Uterus (tissue), 2 donors: ENCODE data around the gene IDH2.

Experiments used
- POLR2A ChIP-seq, 2 donors: fragments of 450-650 bp; IDR thresholded peaks; one replicate each; pipeline ENCODE4 v1.6.1; 2016; ENCODE audit warnings: antibody characterized with exemption in 2 of 2, mild to moderate bottlenecking in 1 of 2, moderate library complexity in 1 of 2
- TF ChIP-seq, protein P1 (sequence below), 4 experiments: fragments of 200-600 bp in 2 of 4; fragments of 450-650 bp in 2 of 4; sonication (generic) in 2 of 4; IDR thresholded peaks; one replicate each; pipeline ENCODE4 v1.5.1; 2016 to 2019; ENCODE audit warnings: antibody characterized with exemption in 4 of 4, mild to moderate bottlenecking in 2 of 4, moderate library complexity in 1 of 4

DNA sequence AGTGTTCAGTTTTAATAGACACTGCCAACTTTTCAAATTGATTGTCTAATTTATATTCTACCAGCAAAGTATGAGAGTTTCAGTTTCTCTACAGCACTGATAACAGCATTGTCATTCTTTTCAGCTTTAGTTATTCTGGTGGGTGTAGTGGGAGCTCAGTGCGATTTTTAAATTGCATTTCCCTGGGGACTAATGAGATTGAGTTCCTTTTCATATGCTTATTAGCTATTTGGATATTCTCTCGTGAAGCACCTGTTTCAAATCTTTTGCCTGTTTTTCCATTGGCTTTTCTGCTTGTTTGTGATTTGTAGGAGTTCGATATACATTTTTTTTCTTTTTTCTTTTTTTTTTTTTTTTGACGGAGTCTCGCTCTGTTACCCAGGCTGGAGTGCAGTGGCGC, 18.8 kb upstream of the IDH2 start:
- TF ChIP-seq, protein P1, sequence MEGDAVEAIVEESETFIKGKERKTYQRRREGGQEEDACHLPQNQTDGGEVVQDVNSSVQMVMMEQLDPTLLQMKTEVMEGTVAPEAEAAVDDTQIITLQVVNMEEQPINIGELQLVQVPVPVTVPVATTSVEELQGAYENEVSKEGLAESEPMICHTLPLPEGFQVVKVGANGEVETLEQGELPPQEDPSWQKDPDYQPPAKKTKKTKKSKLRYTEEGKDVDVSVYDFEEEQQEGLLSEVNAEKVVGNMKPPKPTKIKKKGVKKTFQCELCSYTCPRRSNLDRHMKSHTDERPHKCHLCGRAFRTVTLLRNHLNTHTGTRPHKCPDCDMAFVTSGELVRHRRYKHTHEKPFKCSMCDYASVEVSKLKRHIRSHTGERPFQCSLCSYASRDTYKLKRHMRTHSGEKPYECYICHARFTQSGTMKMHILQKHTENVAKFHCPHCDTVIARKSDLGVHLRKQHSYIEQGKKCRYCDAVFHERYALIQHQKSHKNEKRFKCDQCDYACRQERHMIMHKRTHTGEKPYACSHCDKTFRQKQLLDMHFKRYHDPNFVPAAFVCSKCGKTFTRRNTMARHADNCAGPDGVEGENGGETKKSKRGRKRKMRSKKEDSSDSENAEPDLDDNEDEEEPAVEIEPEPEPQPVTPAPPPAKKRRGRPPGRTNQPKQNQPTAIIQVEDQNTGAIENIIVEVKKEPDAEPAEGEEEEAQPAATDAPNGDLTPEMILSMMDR (IDR thresholded peaks at IDR 0.05) = no peak
- TF ChIP-seq POLR2A (IDR thresholded peaks at IDR 0.05) = no peak
